ENCODE data around the gene TJP3.

TJP3 gene

GRCh38 chr19:3769494-3769893 lies 61.3 kb downstream of the TJP3 start:
- no peak for DNase-seq (ENCODE audit: low spot score)

- no peak for DNase-seq (ENCODE audit: low spot score)
Measured at GRCh38 chr19:3770136-3770999, 62.2 kb downstream of the TJP3 start.

- DNase-seq (ENCODE audit: low spot score) = no peak
Measured at GRCh38 chr19:3771000-3771905, 63.1 kb downstream of the TJP3 start.

GRCh38 chr19:3771906-3772455 lies 63.8 kb downstream of the TJP3 start, which contains the start of gene RAX2:
Gene RAX2, minus strand, starts transcription at chr19:3772228. Its CDS starts 486 bp downstream, at chr19:3771742.
- no peak for DNase-seq (ENCODE audit: low spot score)

GRCh38 chr19:3773814-3774515 lies 65.8 kb downstream of the TJP3 start:
- DNase-seq (ENCODE audit: low spot score) = no peak

- DNase-seq (ENCODE audit: low spot score) = no peak
Measured at GRCh38 chr19:3774621-3775373, 66.6 kb downstream of the TJP3 start.

- DNase-seq (ENCODE audit: low spot score) = no peak
Measured at GRCh38 chr19:3775374-3775711, 67.2 kb downstream of the TJP3 start.

- no peak for DNase-seq (ENCODE audit: low spot score)
Measured at GRCh38 chr19:3775831-3776230, 67.6 kb downstream of the TJP3 start.

- no peak for DNase-seq (ENCODE audit: low spot score)
Measured at GRCh38 chr19:3776479-3777040, 68.4 kb downstream of the TJP3 start.

- no peak for DNase-seq (ENCODE audit: low spot score)
Measured at GRCh38 chr19:3778104-3778867, 70.1 kb downstream of the TJP3 start.

GRCh38 chr19:3778899-3779723 lies 70.9 kb downstream of the TJP3 start:
- no peak for DNase-seq (ENCODE audit: low spot score)

GRCh38 chr19:3780786-3781304 lies 72.7 kb downstream of the TJP3 start:
- no peak for DNase-seq (ENCODE audit: low spot score)

GRCh38 chr19:3781603-3782002 lies 73.4 kb downstream of the TJP3 start:
- DNase-seq (ENCODE audit: low spot score) = no peak

- no peak for DNase-seq (ENCODE audit: low spot score)
Measured at GRCh38 chr19:3782330-3782729, 74.1 kb downstream of the TJP3 start.

- no peak for DNase-seq (ENCODE audit: low spot score)
Measured at GRCh38 chr19:3782903-3783302, 74.7 kb downstream of the TJP3 start.

GRCh38 chr19:3783660-3784584 lies 75.7 kb downstream of the TJP3 start:
- DNase-seq (ENCODE audit: low spot score) = no peak

GRCh38 chr19:3784607-3785450 lies 76.6 kb downstream of the TJP3 start:
- no peak for DNase-seq (ENCODE audit: low spot score)
